GM23338 (cell line): ENCODE results near the gene RAB25. TPM values are rescaled to one million over a fixed set of nuclear protein-coding genes. Genes with fewer than 3 reads are reported as not detected.

Source experiments
- ATAC-seq: fragments of 200-7000 bp; cut with Tn5 transposase; 3 replicates; pipeline ENCODE4 v1.9.1; 2020
- DNase-seq: peaks from one replicate; pipeline ENCODE4 v3.0.0-alpha.2; 2015; ENCODE audit warnings: low spot score
- H2AFZ ChIP-seq: fragments of 200-600 bp; sonication (generic); 2 replicates; pipeline ENCODE4 v1.8.0; 2016; ENCODE audit warnings: antibody characterized with exemption, mild to moderate bottlenecking, moderate library complexity
- H3F3A ChIP-seq: fragments of 200-600 bp; sonication (generic); replicated peaks from 2 replicates; pipeline ENCODE4 v1.8.0; 2017; ENCODE audit warnings: antibody characterized with exemption, mixed run types, low read depth
- H3K27ac ChIP-seq: fragments of 200-600 bp; sonication (generic); 2 replicates; pipeline ENCODE4 v1.6.1; 2016; ENCODE audit warnings: low read depth
- H3K27me3 ChIP-seq: fragments of 200-600 bp; sonication (generic); 2 replicates; pipeline ENCODE4 v1.8.0; 2016; ENCODE audit warnings: mild to moderate bottlenecking, mixed run types, moderate library complexity; ENCODE audit not compliant: insufficient read depth
- H3K36me3 ChIP-seq: fragments of 200-600 bp; sonication (generic); 2 replicates; pipeline ENCODE4 v1.8.0; 2016; ENCODE audit warnings: mild to moderate bottlenecking; ENCODE audit not compliant: insufficient read depth
- H3K4me1 ChIP-seq: fragments of 200-600 bp; sonication (generic); 2 replicates; pipeline ENCODE4 v1.8.0; 2016; ENCODE audit warnings: mild to moderate bottlenecking, moderate library complexity; ENCODE audit not compliant: insufficient read depth
- H3K4me2 ChIP-seq: fragments of 200-600 bp; sonication (generic); 2 replicates; pipeline ENCODE4 v1.7.1; 2017; ENCODE audit warnings: mixed run types
- H3K4me3 ChIP-seq: fragments of 200-600 bp; sonication (generic); 2 replicates; pipeline ENCODE4 v1.6.1; 2016; ENCODE audit warnings: mixed run types
- H3K79me2 ChIP-seq: fragments of 200-600 bp; sonication (generic); replicated peaks from 2 replicates; pipeline ENCODE4 v1.8.0; 2017; ENCODE audit warnings: mild to moderate bottlenecking; ENCODE audit not compliant: insufficient read depth
- H3K9me2 ChIP-seq: fragments of 200-600 bp; sonication (generic); 2 replicates; pipeline ENCODE4 v1.8.0; 2017; ENCODE audit not compliant: insufficient read depth
- H4K20me1 ChIP-seq: fragments of 200-600 bp; sonication (generic); replicated peaks from 2 replicates; pipeline ENCODE4 v1.8.0; 2017; ENCODE audit warnings: mild to moderate bottlenecking; ENCODE audit not compliant: insufficient read depth
- H3K27ac Mint-ChIP-seq: 2 replicates; pipeline ENCODE4 v1.8.0; 2020; ENCODE audit warnings: inconsistent platforms, mild to moderate bottlenecking, moderate library complexity, mixed read lengths
- H3K27me3 Mint-ChIP-seq: 3 replicates; pipeline ENCODE4 v1.8.0; 2022; ENCODE audit warnings: low read depth, mild to moderate bottlenecking, moderate library complexity, mixed read lengths, inconsistent platforms; ENCODE audit not compliant: insufficient read depth, poor library complexity
- H3K36me3 Mint-ChIP-seq: 3 replicates; pipeline ENCODE4 v1.8.0; 2021; ENCODE audit warnings: low read depth, mild to moderate bottlenecking, inconsistent platforms, moderate library complexity, mixed read lengths
- H3K4me1 Mint-ChIP-seq: 3 replicates; pipeline ENCODE4 v1.8.0; 2020; ENCODE audit warnings: mild to moderate bottlenecking, inconsistent platforms, mixed read lengths
- H3K4me3 Mint-ChIP-seq: 3 replicates; pipeline ENCODE4 v1.8.0; 2021; ENCODE audit warnings: moderate library complexity, mild to moderate bottlenecking, inconsistent platforms, mixed read lengths
- H3K9me3 Mint-ChIP-seq: 3 replicates; pipeline ENCODE4 v1.8.0; 2020; ENCODE audit warnings: moderate library complexity, mild to moderate bottlenecking, inconsistent platforms, mixed read lengths
- CREB1 ChIP-seq: fragments of 250-450 bp; sonication (Bioruptor Pico); IDR thresholded peaks from 2 replicates; pipeline ENCODE4 v1.5.0; 2020; ENCODE audit warnings: low read depth, mild to moderate bottlenecking, moderate library complexity
- CTCF ChIP-seq, 2 experiments: fragments of 200-600 bp in 1 of 2; sonication (generic) in 1 of 2; conservative IDR thresholded peaks; 2 replicates each; pipeline versions ENCODE4 v1.5.1 to v1.6.1; 2016 to 2017; ENCODE audit warnings: antibody characterized with exemption in 2 of 2, low read depth in 2 of 2, mild to moderate bottlenecking in 2 of 2, moderate library complexity in 1 of 2
- EZH2 ChIP-seq: fragments of 200-600 bp; sonication (generic); IDR thresholded peaks from one replicate; pipeline ENCODE4 v1.8.0; 2017; ENCODE audit warnings: antibody characterized with exemption, mild to moderate bottlenecking, low read depth; ENCODE audit not compliant: unreplicated experiment
- EZH2phosphoT487 ChIP-seq: fragments of 200-600 bp; sonication (generic); IDR thresholded peaks from one replicate; pipeline ENCODE4 v1.8.1; 2018; ENCODE audit warnings: antibody characterized with exemption; ENCODE audit not compliant: unreplicated experiment
- JUNB ChIP-seq: IDR thresholded peaks from one replicate; pipeline ENCODE4 v1.6.1; 2016; ENCODE audit warnings: antibody characterized with exemption; ENCODE audit not compliant: unreplicated experiment
- NANOG ChIP-seq: IDR thresholded peaks from 2 replicates; pipeline ENCODE4 v1.6.1; 2016; ENCODE audit warnings: antibody characterized with exemption, borderline replicate concordance
- REST ChIP-seq: IDR thresholded peaks from one replicate; pipeline ENCODE4 v1.6.1; 2018; ENCODE audit warnings: antibody characterized with exemption; ENCODE audit not compliant: unreplicated experiment
- ZNF114 ChIP-seq: fragments of 250-450 bp; sonication (Bioruptor Pico); IDR thresholded peaks from 2 replicates; pipeline ENCODE4 v1.5.0; 2020; ENCODE audit warnings: mild to moderate bottlenecking, moderate library complexity
- ZNF331 ChIP-seq: fragments of 250-450 bp; sonication (Bioruptor Pico); IDR thresholded peaks from 2 replicates; pipeline ENCODE4 v1.5.0; 2020; ENCODE audit warnings: low read depth, mild to moderate bottlenecking, moderate library complexity
- ZNF462 ChIP-seq: fragments of 250-450 bp; sonication (Bioruptor Pico); IDR thresholded peaks from 2 replicates; pipeline ENCODE4 v1.5.0; 2020; ENCODE audit warnings: mild to moderate bottlenecking, moderate library complexity
- polyA plus RNA-seq: library from polyadenylated mRNA; unstranded; fragments of >200 nt; fragmentation: Nextera tagmentation; extraction: Ambion mirVana; gene quantifications from 2 replicates; pipeline ENCODE4 v1.2.1, GENCODE V29; 2016
- total RNA-seq: library from RNA; depleted of rRNA; stranded (reverse); fragments of >200 nt; shearing (Covaris generic); gene quantifications from 2 replicates; pipeline ENCODE4 v1.2.3, GENCODE V29; 2014

RAB25 gene
- total and polyA plus RNA-seq, 2 experiments from 2014 or later = 30.0 to 42.7 TPM

- DNase-seq (no peak), ATAC-seq (no peak)
- Histone ChIP-seq H4K20me1 (peaks cover 13% of the 10 kb centered on the region), H3K4me3 (no peak overlapping the region), H3K79me2 (0 out of 2 replicates have a peak, but pooled peaks cover 4% of the 10 kb centered on the region), H3K4me2 (no peak overlapping the region), H3K4me1 (peaks cover 20% of the 10 kb centered on the region), H3F3A (peaks cover 23% of the 10 kb centered on the region; the same call in 1 of the 2 replicates), H3K36me3 (no peaks in the 10 kb centered on the region), H3K27ac (no peak overlapping the region), H2AFZ (no peak overlapping the region), H3K27me3 (peaks cover 7% of the 10 kb centered on the region; the same call in 1 of the 2 replicates), H3K9me2 (no peaks in the 10 kb centered on the region)
- peaks cover 46% of the 10 kb centered on the region for H3K4me1 Mint-ChIP-seq
- TF ChIP-seq ZNF114 (CRISPR knock-in tag) (no peak), JUNB (no peak), NANOG (no peak)
- H3K27me3 Mint-ChIP-seq = peaks cover 14% of the 10 kb centered on the region
- peaks cover 24% of the 10 kb centered on the region for H3K36me3 Mint-ChIP-seq
- H3K4me3 Mint-ChIP-seq = no peak overlapping the region; the same call in 2 of the 3 replicates
- H3K9me3 Mint-ChIP-seq = no peaks in the 10 kb centered on the region
- H3K27ac Mint-ChIP-seq = no peak overlapping the region
These were observed 3.0 kb downstream of the RAB25 start for GRCh38 chr1:156063997-156064285.

GRCh38 chr1:156064615-156065014 is 3.7 kb downstream of the RAB25 start:
- Histone ChIP-seq H4K20me1 (peaks cover 13% of the 10 kb centered on the region), H3K4me2 (no peak overlapping the region), H3K36me3 (no peaks in the 10 kb centered on the region), H3K79me2 (0 out of 2 replicates have a peak, but pooled peaks cover 4% of the 10 kb centered on the region), H3F3A (peaks cover 19% of the 10 kb centered on the region; the same call in 1 of the 2 replicates), H3K27me3 (peaks cover 7% of the 10 kb centered on the region; the same call in 1 of the 2 replicates), H3K4me3 (no peak overlapping the region), H2AFZ (no peak overlapping the region), H3K27ac (no peak overlapping the region), H3K9me2 (no peaks in the 10 kb centered on the region), H3K4me1 (peaks cover 20% of the 10 kb centered on the region)
- Mint-ChIP-seq H3K4me3 (no peak overlapping the region), H3K27ac (no peak overlapping the region), H3K4me1 (peaks cover 43% of the 10 kb centered on the region), H3K27me3 (peaks cover 19% of the 10 kb centered on the region), H3K9me3 (no peaks in the 10 kb centered on the region), H3K36me3 (peaks cover 27% of the 10 kb centered on the region)
- ATAC-seq (no peak), DNase-seq (no peak)
- TF ChIP-seq CTCF (conservative IDR thresholded peaks at IDR 0.05; ENCODE audit: low read depth in 2 of 2) (no peak), ZNF331 (CRISPR knock-in tag) (no peak), EZH2phosphoT487 (no peak), REST (no peak), ZNF462 (CRISPR knock-in tag) (no peak), EZH2 (no peak), JUNB (no peak), CREB1 (CRISPR knock-in tag) (no peak), NANOG (no peak)
